CD4-positive, alpha-beta T cell (primary cell): Measurements from ENCODE around the gene ARHGEF2. TPM values are rescaled to one million over a fixed set of nuclear protein-coding genes. Genes with fewer than 3 reads are reported as not detected.

Experiments
- ATAC-seq: fragments of 200-7000 bp; cut with Tn5 transposase; one replicate; pipeline ENCODE4 v1.10.0; 2022; ENCODE audit warnings: mild to moderate bottlenecking; ENCODE audit not compliant: poor library complexity
- CTCF ChIA-PET: fragments of 350-600 bp; sonication (Branson Sonifier 250); formaldehyde crosslinking; loops from one replicate; lab custom pipeline; 2021; ENCODE audit warnings: antibody characterized with exemption, inconsistent platforms; lab: Charles Lee
- POLR2A ChIA-PET: fragments of 350-600 bp; sonication (Branson Sonifier 250); formaldehyde crosslinking; loops from one replicate; lab custom pipeline; 2021; ENCODE audit warnings: antibody characterized with exemption, inconsistent platforms; lab: Charles Lee
- DNase-seq, 14 experiments: peaks; one replicate each; pipeline ENCODE4 v3.0.0-alpha.2; 2013 to 2020; ENCODE audit warnings: mixed read lengths in 2 of 14
- H3K27ac ChIP-seq, 2 donors: one replicate each; pipeline versions ENCODE4 v1.5.1 to v1.7.0; 2013; ENCODE audit warnings: low read length in 2 of 2, low read depth in 1 of 2, mild to moderate bottlenecking in 1 of 2
- H3K27me3 ChIP-seq, 2 experiments: 1 replicate in 1 of 2; 2 replicates in 1 of 2; pipeline versions ENCODE4 v1.6.1 to v1.7.0; 2013; ENCODE audit warnings: low read length in 2 of 2, control low read depth in 1 of 2, mild to moderate bottlenecking in 1 of 2, moderate library complexity in 1 of 2; ENCODE audit not compliant: insufficient read depth in 2 of 2, control insufficient read depth in 1 of 2
- H3K36me3 ChIP-seq: one replicate; pipeline ENCODE4 v1.6.1; 2013; ENCODE audit warnings: low read length, control low read depth; ENCODE audit not compliant: insufficient read depth
- H3K4me1 ChIP-seq: one replicate; pipeline ENCODE4 v1.6.1; 2013; ENCODE audit warnings: low read length, control low read depth; ENCODE audit not compliant: insufficient read depth
- H3K4me3 ChIP-seq: one replicate; pipeline ENCODE4 v1.5.1; 2013; ENCODE audit warnings: mild to moderate bottlenecking, low read length, moderate library complexity
- H3K9me3 ChIP-seq, 2 experiments: 1 replicate in 1 of 2; 2 replicates in 1 of 2; pipeline versions ENCODE4 v1.6.1 to v1.7.0; 2013; ENCODE audit warnings: low read length in 2 of 2, mild to moderate bottlenecking in 2 of 2, control low read depth in 1 of 2, moderate library complexity in 1 of 2; ENCODE audit not compliant: control insufficient read depth in 1 of 2, insufficient read depth in 1 of 2
- H3K27ac Mint-ChIP-seq: one replicate; pipeline ENCODE4 v1.8.0; 2020; ENCODE audit warnings: mixed read lengths
- H3K27me3 Mint-ChIP-seq: one replicate; pipeline ENCODE4 v1.8.0; 2021; ENCODE audit warnings: mixed read lengths
- H3K36me3 Mint-ChIP-seq: one replicate; pipeline ENCODE4 v1.8.0; 2021; ENCODE audit warnings: low read depth, mixed read lengths
- H3K4me1 Mint-ChIP-seq: one replicate; pipeline ENCODE4 v1.8.0; 2021; ENCODE audit warnings: low read depth, mixed read lengths
- H3K4me3 Mint-ChIP-seq: one replicate; pipeline ENCODE4 v1.8.0; 2020; ENCODE audit warnings: mild to moderate bottlenecking, mixed read lengths
- H3K9me3 Mint-ChIP-seq: one replicate; pipeline ENCODE4 v1.8.0; 2020; ENCODE audit warnings: mixed read lengths
- intact Hi-C, 2 experiments: fragments of 100-400 bp; cut with DNase I in 1 of 2; cut with micrococcal nuclease in 1 of 2; formaldehyde crosslinking; loops; one replicate each; pipeline versions ENCODE4 v1.15.1 to v1.9.0; 2023 to 2025; cut with DNase I, micrococcal nuclease
- total RNA-seq, 174 experiments: library from RNA in 2 of 174; stranded (reverse) in 2 of 174; gene quantifications; one replicate each; pipeline ENCODE4 v1.2.3 and lab custom pipeline; 2021 to 2026
- TF ChIP-seq, protein P1 (sequence below): fragments of 200-600 bp; IDR thresholded peaks from one replicate; pipeline ENCODE4 v1.8.0; 2022; ENCODE audit warnings: antibody characterized with exemption, mild to moderate bottlenecking

Gene ARHGEF2
- total RNA-seq, 2 experiments from 2014 or later = 54.8 to 62.4 TPM

GRCh38 chr1:155976913-155977689, 1.2 kb downstream of the ARHGEF2 start:
- Histone ChIP-seq H3K4me3 (peak overlapping the region; percentile 93), H3K9me3 (no peaks in the 10 kb centered on the region), H3K27me3 (no peaks in the 10 kb centered on the region), H3K36me3 (peaks cover 9% of the 10 kb centered on the region), H3K27ac (peak overlapping the region; percentile 66 to 89), H3K4me1 (peaks cover 78% of the 10 kb centered on the region)
- Mint-ChIP-seq H3K27ac (peak overlapping the region; percentile 86), H3K9me3 (no peaks in the 10 kb centered on the region), H3K4me3 (peak overlapping the region; percentile 97), H3K4me1 (peaks cover 76% of the 10 kb centered on the region), H3K27me3 (no peaks in the 10 kb centered on the region), H3K36me3 (peaks cover 60% of the 10 kb centered on the region)
- peak in 2 of 14 experiments; percentile 39 to 51 for DNase-seq
- no peak for ATAC-seq
- POLR2A ChIA-PET = interaction anchor here (0.6 to 10.1 kb wide), 19 partner anchors 8 to 652 kb away, joined by 3 to 96 read pairs (median 9); partner anchors contain the start of genes GON4L, KHDC4, MEF2D and PMF1
- intact Hi-C loops = loop anchor here in 1 of 2 experiments (2.0 to 5.0 kb wide), 2 partner anchors 42 to 120 kb away; partner anchors contain the start of genes GON4L, KHDC4 and SYT11
- CTCF ChIA-PET = interaction anchor here (0.5 to 3.5 kb wide), 9 partner anchors 9 to 89 kb away, joined by 3 to 13 read pairs (median 4); partner anchors contain the start of gene KHDC4
- TF ChIP-seq, protein P1, sequence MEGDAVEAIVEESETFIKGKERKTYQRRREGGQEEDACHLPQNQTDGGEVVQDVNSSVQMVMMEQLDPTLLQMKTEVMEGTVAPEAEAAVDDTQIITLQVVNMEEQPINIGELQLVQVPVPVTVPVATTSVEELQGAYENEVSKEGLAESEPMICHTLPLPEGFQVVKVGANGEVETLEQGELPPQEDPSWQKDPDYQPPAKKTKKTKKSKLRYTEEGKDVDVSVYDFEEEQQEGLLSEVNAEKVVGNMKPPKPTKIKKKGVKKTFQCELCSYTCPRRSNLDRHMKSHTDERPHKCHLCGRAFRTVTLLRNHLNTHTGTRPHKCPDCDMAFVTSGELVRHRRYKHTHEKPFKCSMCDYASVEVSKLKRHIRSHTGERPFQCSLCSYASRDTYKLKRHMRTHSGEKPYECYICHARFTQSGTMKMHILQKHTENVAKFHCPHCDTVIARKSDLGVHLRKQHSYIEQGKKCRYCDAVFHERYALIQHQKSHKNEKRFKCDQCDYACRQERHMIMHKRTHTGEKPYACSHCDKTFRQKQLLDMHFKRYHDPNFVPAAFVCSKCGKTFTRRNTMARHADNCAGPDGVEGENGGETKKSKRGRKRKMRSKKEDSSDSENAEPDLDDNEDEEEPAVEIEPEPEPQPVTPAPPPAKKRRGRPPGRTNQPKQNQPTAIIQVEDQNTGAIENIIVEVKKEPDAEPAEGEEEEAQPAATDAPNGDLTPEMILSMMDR = no peak

DNA sequence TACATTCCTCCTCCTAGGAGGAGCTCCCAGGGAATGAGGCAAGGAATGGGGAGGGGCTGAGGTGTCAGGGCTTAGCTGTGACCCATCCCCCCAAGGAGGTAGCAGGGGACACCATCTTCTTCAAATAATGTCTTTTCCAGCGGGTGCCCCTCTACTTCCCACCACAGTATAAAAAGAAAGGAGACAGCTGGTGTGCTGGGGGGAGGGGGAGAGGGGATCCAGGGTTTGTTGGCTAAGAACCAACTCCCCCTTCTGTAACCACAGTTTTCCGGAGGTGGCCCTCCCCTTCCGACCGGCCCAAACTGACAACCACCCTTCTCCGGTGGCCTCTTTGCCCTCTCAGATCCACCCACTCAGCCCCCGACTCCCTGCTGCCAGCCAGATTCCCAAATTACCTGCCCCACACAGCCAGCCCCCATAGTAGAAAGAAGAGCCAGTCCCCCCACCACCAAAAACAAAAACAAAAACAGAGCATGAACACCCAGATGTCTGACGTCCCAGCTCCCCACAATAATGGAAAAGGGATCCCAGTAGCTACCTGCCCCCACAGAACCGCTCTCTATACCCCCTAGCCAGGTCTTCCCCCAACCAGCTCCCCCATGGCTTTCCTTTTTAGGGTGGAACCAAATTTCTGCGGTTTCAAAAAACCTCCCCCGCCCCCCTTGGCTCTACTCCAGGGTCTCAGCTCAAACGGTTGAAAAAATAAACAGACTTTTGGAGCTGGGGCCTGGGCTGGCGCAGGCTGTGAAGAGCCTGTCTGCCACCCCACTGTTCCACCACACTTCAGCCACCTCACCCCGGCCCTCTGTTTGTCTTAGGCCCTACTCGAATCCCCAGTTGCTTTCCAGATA, 2.1 kb downstream of the ARHGEF2 start:
- peak overlapping the region; percentile 93 for H3K4me3 ChIP-seq
- intact Hi-C loops = loop anchor here in 1 of 2 experiments (2.0 to 5.0 kb wide), 2 partner anchors 41 to 119 kb away; partner anchors contain the start of genes GON4L, KHDC4 and SYT11
- Mint-ChIP-seq H3K4me1 (peaks cover 76% of the 10 kb centered on the region), H3K4me3 (peak overlapping the region; percentile 97), H3K36me3 (peaks cover 64% of the 10 kb centered on the region), H3K9me3 (no peaks in the 10 kb centered on the region), H3K27ac (peak overlapping the region; percentile 86), H3K27me3 (no peaks in the 10 kb centered on the region)
- no peaks in the 10 kb centered on the region for H3K9me3 ChIP-seq
- DNase-seq (peak; percentile 46 to 86 (median 78)), ATAC-seq (peak; percentile 25)
- ChIA-PET CTCF (interaction anchor here (0.5 to 3.5 kb wide), 9 partner anchors 8 to 90 kb away, joined by 3 to 13 read pairs (median 4); partner anchors contain the start of gene KHDC4), POLR2A (interaction anchor here (0.6 to 10.1 kb wide), 20 partner anchors 8 to 858 kb away, joined by 3 to 96 read pairs (median 8); partner anchors contain the start of genes GON4L, KHDC4, MEF2D and PMF1)
- H3K4me1 ChIP-seq = peaks cover 78% of the 10 kb centered on the region
- TF ChIP-seq, protein P1 = no peak
- no peaks in the 10 kb centered on the region for H3K27me3 ChIP-seq
- peak overlapping the region; percentile 66 to 89 for H3K27ac ChIP-seq
- peaks cover 12% of the 10 kb centered on the region for H3K36me3 ChIP-seq
